Globus pallidus (tissue), 1 donor: ENCODE measurements around the gene FAIM.
"Not testable (repeated sequence)": the region's sequence is repeated elsewhere in the genome, so short reads cannot be mapped to it uniquely, and the experiment has no call there.

ENCODE experiments used
- DNase-seq: peaks from one replicate; pipeline ENCODE4 v3.0.0-alpha.2; 2015; ENCODE audit warnings: low spot score

The FAIM gene

DNA sequence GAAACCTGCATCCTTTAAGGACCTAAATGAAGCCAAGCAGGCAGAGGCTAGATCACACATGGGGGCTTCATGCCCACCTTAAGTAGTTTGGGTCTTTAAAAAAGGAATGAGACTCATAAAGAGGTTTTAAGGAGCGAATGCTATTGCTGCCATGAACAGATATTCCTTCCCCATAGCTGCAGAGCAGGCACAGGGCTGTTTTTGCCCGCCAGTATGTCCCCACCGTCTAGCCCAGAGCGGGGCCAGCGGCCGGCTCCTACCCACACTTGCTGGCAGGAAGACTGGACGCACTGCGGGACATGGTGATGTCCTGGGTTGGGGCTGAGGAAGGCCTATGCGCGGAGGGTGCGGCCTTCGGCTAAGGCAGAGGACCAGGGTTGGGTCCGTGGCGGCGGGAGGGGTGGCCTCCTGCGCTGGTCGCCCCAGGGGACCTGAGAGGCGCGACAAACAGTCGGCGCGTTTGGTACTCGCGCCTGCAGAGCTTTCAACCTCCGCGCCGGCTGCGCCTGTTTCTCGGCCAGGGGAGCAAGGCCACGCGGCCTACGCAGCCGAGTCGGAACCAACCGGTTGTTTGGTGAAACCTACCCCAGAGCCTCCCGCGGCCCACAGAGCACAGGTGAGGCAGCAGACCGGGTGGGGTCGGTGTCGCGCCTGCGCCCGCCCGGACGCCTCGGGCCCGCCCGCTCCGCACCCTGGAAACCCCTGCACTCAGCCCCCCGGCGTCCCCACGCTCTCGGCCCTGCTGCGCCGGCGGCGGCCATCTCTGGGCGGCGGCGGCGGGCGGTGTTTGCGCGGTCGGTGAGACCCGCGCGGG is at the start of gene FAIM:
FAIM (plus strand) TSS at position 450 of the 814 bp plus-strand sequence. CDS start 10,956 bp downstream, outside the sequence.
- DNase-seq, result peak; percentile 64

DNA sequence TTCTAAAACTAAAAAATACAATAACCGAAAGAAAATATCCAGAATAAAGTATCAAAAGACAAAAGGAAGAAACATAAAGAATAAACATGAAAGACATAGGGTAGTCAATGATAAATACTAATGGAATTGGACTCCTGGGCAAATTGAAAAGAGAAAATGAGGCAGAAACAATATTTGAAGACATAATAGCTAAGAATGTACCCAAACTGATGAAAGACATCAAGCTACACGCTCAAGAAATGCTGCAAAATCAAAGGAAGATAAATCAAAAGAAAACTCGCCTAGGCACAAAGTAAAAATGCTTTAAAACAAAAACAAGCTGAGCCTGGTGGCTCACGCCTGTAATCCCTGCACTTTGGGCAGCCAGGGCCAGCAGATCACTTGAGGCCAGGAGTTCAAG is 49.4 kb upstream of the FAIM start:
- DNase-seq, result no peak

DNA sequence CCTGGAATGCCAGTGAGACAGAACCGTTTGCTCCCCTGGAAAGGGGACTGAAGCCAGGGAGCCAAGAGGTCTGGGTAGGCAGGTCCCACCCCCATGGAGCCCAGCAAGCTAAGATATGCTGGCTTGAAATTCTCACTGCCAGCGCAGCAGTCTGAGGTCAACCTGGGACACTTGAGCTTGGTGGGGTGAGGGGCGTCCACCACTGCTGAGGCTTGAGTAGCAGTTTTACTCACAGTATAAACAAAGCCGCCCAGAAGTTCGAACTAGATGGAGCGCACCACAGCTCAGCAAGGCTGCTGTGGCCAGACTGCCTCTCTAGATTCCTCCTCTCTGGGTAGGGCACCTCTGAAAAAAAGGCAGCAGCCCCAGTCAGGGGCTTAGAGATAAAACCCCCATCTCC is 48.1 kb upstream of the FAIM start:
- no peak for DNase-seq

GRCh38 chr3:138562902-138563301 is 45.7 kb upstream of the FAIM start:
- DNase-seq, result not testable (repeated sequence)

DNA sequence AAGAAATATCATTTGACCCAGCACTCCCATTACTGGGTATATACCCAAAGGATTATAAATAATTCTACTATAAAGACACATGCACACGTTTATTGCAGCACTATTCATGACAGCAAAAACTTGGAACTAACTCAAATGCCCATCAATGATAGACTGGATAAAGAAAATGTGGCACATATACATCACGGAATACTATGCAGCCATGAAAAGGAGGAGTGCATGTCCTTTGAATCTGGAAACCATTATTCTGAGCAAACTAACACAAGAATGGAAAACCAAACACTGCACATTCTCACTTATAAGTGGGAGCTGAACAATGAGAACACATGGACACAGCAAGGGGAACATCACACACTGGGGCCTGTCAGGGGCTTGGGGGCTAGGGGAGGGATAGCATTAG is 42.3 kb upstream of the FAIM start:
- DNase-seq, result not testable (repeated sequence)

- no peak for DNase-seq
These were observed 41.2 kb upstream of the FAIM start for GRCh38 chr3:138567403-138567802.

DNA sequence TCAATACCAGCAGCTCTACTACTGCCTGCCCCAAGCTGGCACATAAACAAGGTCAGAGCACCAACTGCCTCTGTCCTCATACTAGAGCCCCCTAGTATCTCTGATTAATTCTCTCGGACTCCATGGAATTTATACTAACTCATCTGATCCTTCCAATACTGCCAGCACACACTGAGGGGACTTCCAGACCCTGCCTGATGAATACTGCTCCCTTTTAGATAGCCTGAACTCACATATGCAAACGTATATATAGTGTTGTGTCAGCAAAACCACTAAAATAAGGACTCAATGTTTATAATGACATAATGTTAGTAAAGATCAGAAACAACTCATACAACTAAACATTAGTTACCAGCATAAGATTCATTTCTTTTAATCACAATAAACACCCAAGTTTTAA is 39.5 kb upstream of the FAIM start:
- DNase-seq, result no peak

DNA sequence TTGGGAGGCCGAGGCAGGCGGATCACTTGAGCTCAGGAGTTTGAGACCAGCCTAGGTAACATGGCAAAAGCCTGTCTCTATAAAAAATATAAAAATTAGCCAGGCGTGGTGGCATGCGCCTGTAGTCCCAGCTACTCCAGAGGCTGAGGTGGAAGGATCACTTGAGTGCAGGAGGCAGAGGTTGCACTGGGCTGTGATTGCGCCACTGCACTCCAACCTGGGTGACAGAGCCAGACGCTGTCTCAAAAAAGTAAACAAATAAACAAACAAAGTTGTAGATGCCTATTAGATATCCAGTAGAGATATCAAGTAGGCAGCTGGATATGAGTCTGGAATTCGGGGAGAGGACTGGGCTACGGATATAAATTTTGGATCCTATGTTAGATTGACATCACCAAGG is 38.9 kb upstream of the FAIM start:
- not testable (repeated sequence) for DNase-seq

GRCh38 chr3:138573138-138573537 is 35.4 kb upstream of the FAIM start:
- no peak for DNase-seq

GRCh38 chr3:138578141-138578540 is 30.4 kb upstream of the FAIM start:
- no peak for DNase-seq

GRCh38 chr3:138578961-138579574 is 29.5 kb upstream of the FAIM start:
- no peak for DNase-seq

DNA sequence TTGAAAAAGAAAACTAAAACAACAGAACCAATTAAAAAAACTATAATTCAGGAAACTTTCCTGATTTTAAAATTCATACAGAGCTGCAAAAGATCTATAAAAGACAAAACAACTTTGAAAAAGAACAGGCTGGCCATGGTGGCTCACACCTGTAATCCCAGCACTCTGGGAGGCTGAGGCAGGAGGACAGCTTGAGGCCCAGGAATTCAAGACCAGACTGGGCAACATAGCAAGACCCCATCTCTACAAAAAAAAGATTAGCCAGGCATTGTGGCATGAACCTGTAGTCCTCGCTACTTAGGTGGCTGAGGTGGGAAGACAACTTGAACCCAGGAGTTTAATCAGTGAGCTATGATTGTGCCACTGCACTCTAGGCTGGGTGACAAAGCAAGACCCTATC is 21.2 kb upstream of the FAIM start:
- no peak for DNase-seq

GRCh38 chr3:138588445-138588844 is 20.1 kb upstream of the FAIM start:
- DNase-seq, result no peak

DNA sequence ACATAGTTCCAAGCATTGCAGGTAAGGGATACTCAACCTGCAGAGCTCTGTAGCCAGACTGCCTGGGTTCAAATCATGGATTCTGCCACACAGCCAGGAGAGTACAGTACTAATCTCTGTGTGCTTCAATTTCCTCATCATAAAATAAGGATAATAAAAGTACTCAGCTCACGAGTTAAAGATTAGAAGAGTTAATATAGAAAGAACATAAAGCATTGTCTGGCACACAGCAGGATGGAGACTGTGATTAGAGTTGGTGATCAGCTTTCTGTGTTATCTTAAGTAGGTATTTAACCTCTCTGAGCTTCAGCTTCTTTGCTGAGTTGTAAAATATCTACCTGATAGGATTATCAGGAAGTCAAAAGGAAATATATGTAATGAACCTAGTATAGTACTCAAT is 17.2 kb upstream of the FAIM start:
- DNase-seq, result no peak

GRCh38 chr3:138593488-138594149 is 15.0 kb upstream of the FAIM start:
- no peak for DNase-seq

DNA sequence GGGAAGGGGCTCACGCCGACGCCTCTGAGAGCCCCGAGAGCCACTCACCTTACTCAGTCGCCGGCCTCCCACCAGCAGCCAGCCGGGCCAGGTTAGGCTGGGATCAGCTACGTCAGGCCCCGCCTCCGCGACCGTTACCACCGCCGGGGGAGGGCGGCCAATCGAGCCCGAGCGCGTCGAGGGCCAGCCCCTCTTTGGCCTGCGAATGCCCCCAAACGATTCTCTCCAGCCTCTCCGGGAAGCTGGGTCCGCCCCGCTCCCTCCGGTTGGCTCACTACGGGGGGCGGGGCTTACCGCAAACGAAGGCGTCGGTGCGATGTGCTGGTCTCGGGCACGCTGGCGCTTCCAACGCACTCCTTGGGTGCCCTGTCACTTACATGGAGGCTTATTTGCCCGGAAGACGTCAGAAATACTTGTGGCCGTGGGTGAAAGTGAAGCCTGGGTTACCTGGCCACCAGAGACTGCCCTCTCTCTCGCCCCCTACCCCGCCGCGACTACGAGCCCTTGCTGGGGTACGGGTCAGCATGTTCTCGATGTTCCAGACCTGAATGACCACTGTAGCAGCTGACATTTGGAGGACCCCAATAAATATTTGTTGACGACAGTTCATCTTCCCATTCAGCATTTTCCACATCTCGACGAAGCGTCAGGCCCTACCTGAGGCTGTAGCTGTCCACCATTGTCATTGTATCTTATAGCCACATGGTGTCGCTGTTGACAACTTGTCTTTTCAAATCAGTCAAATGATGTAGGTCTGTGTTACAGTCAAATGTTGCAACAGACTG is 14.2 kb upstream of the FAIM start, which contains the start of gene CEP70:
CEP70 (minus strand) TSS at position 111 of the 785 bp plus-strand sequence. CDS start 21,333 bp downstream, outside the sequence.
- DNase-seq, result peak; percentile 91

GRCh38 chr3:138594935-138595610 is 13.5 kb upstream of the FAIM start:
- no peak for DNase-seq

DNA sequence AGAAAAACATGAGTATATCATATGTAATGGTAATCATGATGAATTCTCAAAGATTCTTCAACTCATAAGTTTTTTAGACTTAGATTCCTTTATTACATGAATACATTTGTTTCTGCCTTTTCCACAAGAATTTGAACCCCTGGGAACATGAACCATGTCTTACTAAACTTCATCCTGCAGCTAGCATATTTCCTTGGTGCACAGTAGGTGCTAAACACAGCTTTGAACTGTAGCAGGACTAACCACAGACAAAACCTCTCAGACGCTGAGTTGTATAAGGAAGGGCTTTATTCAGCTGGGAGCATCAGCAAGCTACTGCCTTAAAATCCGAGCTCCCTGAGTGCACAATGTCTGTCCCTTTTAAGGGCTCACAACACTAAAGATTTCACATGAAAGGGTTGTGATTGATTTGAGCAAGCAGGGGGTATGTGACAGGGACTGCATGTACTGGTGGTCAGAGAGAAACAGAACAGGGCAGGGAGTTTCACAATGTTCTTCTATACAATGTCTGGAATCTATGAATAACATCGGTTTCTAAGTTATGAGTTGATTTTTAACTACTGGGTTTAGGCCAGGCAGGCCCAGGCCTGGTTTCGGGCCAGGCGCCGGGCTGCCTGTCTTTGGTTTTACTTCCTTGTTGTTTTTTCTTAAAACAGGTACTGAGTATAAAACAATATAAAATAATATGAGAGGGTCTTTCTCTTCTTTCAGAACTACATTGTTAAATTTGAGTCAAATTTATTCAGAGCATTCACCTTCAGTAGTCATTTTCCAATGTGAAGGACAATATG is 11.2 kb upstream of the FAIM start:
- DNase-seq, result not testable (repeated sequence)

DNA sequence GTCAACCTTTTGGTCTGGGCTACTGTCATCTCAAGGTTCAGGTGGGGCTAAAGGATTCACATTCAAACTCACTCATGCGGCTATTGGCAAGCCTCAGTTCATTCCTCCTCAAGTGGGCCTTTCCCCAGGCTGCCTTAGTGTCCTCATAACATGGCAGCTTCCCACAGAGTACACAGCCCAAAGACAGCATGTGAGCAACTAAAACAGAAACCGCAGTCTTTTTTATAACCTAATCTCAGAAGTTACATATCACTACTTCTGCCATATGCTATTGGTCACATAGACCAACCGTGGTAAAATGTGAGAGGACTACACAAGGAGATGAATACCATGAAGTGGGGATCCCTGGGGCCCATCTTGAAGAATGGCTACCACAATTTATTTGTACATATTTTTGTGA is 10.0 kb upstream of the FAIM start:
- no peak for DNase-seq

DNA sequence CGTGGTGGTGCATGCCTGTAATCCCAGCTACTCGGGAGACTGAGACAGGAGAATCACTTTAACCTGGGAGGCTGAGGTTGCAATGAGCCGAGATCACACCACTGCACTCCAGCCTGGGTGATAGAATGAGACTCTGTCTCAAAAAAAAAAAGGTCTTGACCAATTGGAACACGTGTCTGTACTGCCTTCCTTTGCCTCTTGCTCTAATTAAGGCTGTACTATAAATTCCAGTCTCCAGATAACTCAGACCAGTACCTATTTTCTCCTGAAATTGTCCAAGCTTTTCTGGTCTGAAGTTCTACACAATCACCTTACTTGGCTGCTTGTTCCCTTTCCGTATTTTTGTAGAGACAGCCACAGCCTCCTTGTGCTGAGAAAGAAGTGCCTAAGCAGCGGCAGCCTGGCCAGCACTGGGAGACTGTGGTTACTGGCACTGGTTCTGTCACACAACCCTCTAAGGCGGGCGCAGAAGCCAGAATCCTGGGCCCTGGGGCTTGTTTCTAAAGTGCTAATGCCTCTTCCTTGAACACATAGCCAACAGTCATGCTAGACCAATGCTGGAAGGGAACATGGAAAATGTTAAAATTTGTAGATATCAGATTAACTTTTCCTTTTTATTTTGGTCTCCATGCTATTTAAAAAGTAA is 8.3 kb upstream of the FAIM start:
- no peak for DNase-seq
